Keratinocyte (primary cell): ENCODE results near the gene NTF4. TPM values are rescaled to one million over a fixed set of nuclear protein-coding genes. Genes with fewer than 3 reads are reported as not detected.

Experiments
- DNase-seq: peaks from one replicate; pipeline ENCODE4 v3.0.0-alpha.2; 2011; ENCODE audit warnings: low read depth, missing footprints, low spot score
- FAIRE-seq: peaks from 2 replicates; lab custom pipeline; 2011; peaks lifted over from hg19 to GRCh38; lab: Jason Lieb, UNC
- H2AFZ ChIP-seq: 2 replicates; pipeline ENCODE4 v1.6.0; 2012; ENCODE audit warnings: low read length, control low read depth, inconsistent platforms; ENCODE audit not compliant: control insufficient read depth
- H3K27ac ChIP-seq: 2 replicates; pipeline ENCODE4 v1.5.1; 2011; ENCODE audit warnings: low read length; ENCODE audit not compliant: control insufficient read depth, insufficient read depth
- H3K27me3 ChIP-seq: 3 replicates; pipeline ENCODE4 v1.6.0; 2011; ENCODE audit warnings: low read length; ENCODE audit not compliant: control insufficient read depth, insufficient read depth; ENCODE audit errors: extremely low read depth
- H3K36me3 ChIP-seq, 2 experiments: 2 replicates in 1 of 2; 3 replicates in 1 of 2; pipeline ENCODE4 v1.5.1; 2011; ENCODE audit warnings: low read length in 2 of 2, mild to moderate bottlenecking in 1 of 2; ENCODE audit not compliant: control insufficient read depth in 2 of 2, insufficient read depth in 2 of 2; ENCODE audit errors: extremely low read depth in 1 of 2
- H3K4me1 ChIP-seq: 3 replicates; pipeline ENCODE4 v1.5.1; 2011; ENCODE audit warnings: low read length; ENCODE audit not compliant: control insufficient read depth, insufficient read depth; ENCODE audit errors: extremely low read depth
- H3K4me2 ChIP-seq: 3 replicates; pipeline ENCODE4 v1.6.0; 2011; ENCODE audit warnings: low read depth, low read length; ENCODE audit not compliant: control insufficient read depth, insufficient read depth; ENCODE audit errors: extremely low read depth
- H3K4me3 ChIP-seq, 3 experiments: fragments of 200-600 bp in 1 of 3; sonication (generic) in 1 of 3; 2 replicates in 2 of 3; 3 replicates in 1 of 3; pipeline ENCODE4 v1.5.1; 2011 to 2016; ENCODE audit warnings: low read length in 3 of 3, mild to moderate bottlenecking in 3 of 3, control low read depth in 2 of 3, inconsistent platforms in 1 of 3, low read depth in 1 of 3, mixed read lengths in 1 of 3, mixed run types in 1 of 3, moderate library complexity in 1 of 3; ENCODE audit not compliant: control insufficient read depth in 2 of 3, insufficient read depth in 2 of 3; ENCODE audit errors: extremely low read depth in 1 of 3
- H3K79me2 ChIP-seq: 2 replicates; pipeline ENCODE4 v1.6.0; 2012; ENCODE audit warnings: low read length; ENCODE audit not compliant: control insufficient read depth, insufficient read depth
- H3K9ac ChIP-seq: 3 replicates; pipeline ENCODE4 v1.6.0; 2011; ENCODE audit warnings: low read length; ENCODE audit not compliant: control insufficient read depth, insufficient read depth; ENCODE audit errors: extremely low read depth
- H3K9me1 ChIP-seq: 3 replicates; pipeline ENCODE4 v1.6.0; 2011; ENCODE audit warnings: low read length; ENCODE audit not compliant: control insufficient read depth, insufficient read depth; ENCODE audit errors: extremely low read depth
- H3K9me3 ChIP-seq: 2 replicates; pipeline ENCODE4 v1.5.1; 2012; ENCODE audit warnings: low read depth, low read length; ENCODE audit not compliant: control insufficient read depth
- H4K20me1 ChIP-seq: 3 replicates; pipeline ENCODE4 v1.6.0; 2011; ENCODE audit warnings: low read length; ENCODE audit not compliant: control insufficient read depth, insufficient read depth; ENCODE audit errors: extremely low read depth
- CTCF ChIP-seq, 3 experiments: IDR thresholded peaks in 1 of 3; conservative IDR thresholded peaks in 1 of 3; optimal IDR thresholded peaks in 1 of 3; 2 replicates in 2 of 3; 3 replicates in 1 of 3; pipeline versions ENCODE3 to v1.5.1; 2011; ENCODE audit warnings: low read length in 3 of 3, mild to moderate bottlenecking in 3 of 3, moderate library complexity in 2 of 3, control low read depth in 1 of 3, inconsistent platforms in 1 of 3; ENCODE audit not compliant: insufficient read depth in 2 of 3; ENCODE audit errors: extremely low read depth in 1 of 3
- EZH2 ChIP-seq: IDR thresholded peaks from one replicate; pipeline ENCODE4 v1.6.1; 2012; ENCODE audit warnings: inconsistent platforms, mild to moderate bottlenecking, low read length, moderate library complexity
- dilution Hi-C: fragments of 300-500 bp; cut with MboI; formaldehyde crosslinking; loops from one replicate; pipeline ENCODE4 v1.7.0; 2020; ENCODE audit warnings: low sequenced_read_pairs; ENCODE audit not compliant: extremely low pct_ligation_motif_present
- polyA plus RNA-seq, 5 experiments: library from polyadenylated mRNA; depleted of rRNA in 3 of 5; stranded (reverse) in 3 of 5; stranded (forward) in 1 of 5; unstranded in 1 of 5; fragments of >200 nt; gene quantifications; 1 replicate in 1 of 5; 2 replicates in 3 of 5; 3 replicates in 1 of 5; pipeline versions ENCODE4 v1.2.1 to v1.2.3, GENCODE V29; 2011 to 2012; ENCODE audit warnings: missing spikeins in 2 of 5, low read depth in 1 of 5, low replicate concordance in 1 of 5

NTF4 gene
- polyA plus RNA-seq, 1 donor (not counting 4 experiments of a cell fraction or from before 2014, with no cell fraction given), result 8.3 TPM

GRCh38 chr19:49107625-49108459 lies 43.2 kb upstream of the NTF4 start:
- no peaks in the 10 kb centered on the region for H3K27me3 ChIP-seq
- no peak overlapping the region for H3K4me3 ChIP-seq
- dilution Hi-C loops, result no loop called here
- H3K9me1 ChIP-seq, result no peaks in the 10 kb centered on the region
- H3K36me3 ChIP-seq, result peaks cover 29 to 36% of the 10 kb centered on the region in 2 experiments
- DNase-seq, result no peak
- H3K4me2 ChIP-seq, result no peak overlapping the region
- H2AFZ ChIP-seq, result no peak overlapping the region
- H3K9ac ChIP-seq, result no peak overlapping the region
- no peaks in the 10 kb centered on the region for H3K9me3 ChIP-seq
- peaks cover 8% of the 10 kb centered on the region for H3K79me2 ChIP-seq
- H3K27ac ChIP-seq, result no peak overlapping the region
- FAIRE-seq, result no peak
- peaks cover 2% of the 10 kb centered on the region for H3K4me1 ChIP-seq
- H4K20me1 ChIP-seq, result peaks cover 18% of the 10 kb centered on the region
- TF ChIP-seq EZH2 (no peak), CTCF (optimal IDR thresholded peaks at IDR 0.05 in 1 of 3, IDR thresholded peaks at IDR 0.05 in 1 of 3, conservative IDR thresholded peaks at IDR 0.05 in 1 of 3; ENCODE audit: extremely low read depth in 1 of 3, insufficient read depth in 2 of 3, low read length in 3 of 3) (no peak)

GRCh38 chr19:49106648-49107135 lies 42.1 kb upstream of the NTF4 start:
- DNase-seq (peak; percentile 71), FAIRE-seq (peak; percentile 96)
- dilution Hi-C loops, result no loop called here
- Histone ChIP-seq H2AFZ (no peak overlapping the region), H3K36me3 (peaks cover 32 to 36% of the 10 kb centered on the region in 2 experiments), H3K27me3 (no peaks in the 10 kb centered on the region), H3K9ac (no peak overlapping the region), H3K79me2 (peaks cover 10% of the 10 kb centered on the region), H3K9me3 (no peaks in the 10 kb centered on the region), H3K4me1 (peaks cover 2% of the 10 kb centered on the region), H3K4me2 (no peak overlapping the region), H3K4me3 (no peak overlapping the region), H3K9me1 (no peaks in the 10 kb centered on the region), H4K20me1 (peaks cover 18% of the 10 kb centered on the region), H3K27ac (no peak overlapping the region)
- TF ChIP-seq CTCF (optimal IDR thresholded peaks at IDR 0.05 in 1 of 3, IDR thresholded peaks at IDR 0.05 in 1 of 3, conservative IDR thresholded peaks at IDR 0.05 in 1 of 3; ENCODE audit: extremely low read depth in 1 of 3, insufficient read depth in 2 of 3, low read length in 3 of 3) (peak; percentile 91 to 99 (median 98)), EZH2 (no peak)
